Esophagus muscularis mucosa (tissue), 4 donors: ENCODE results near the gene NAA40. TPM values are rescaled to one million over a fixed set of nuclear protein-coding genes. Genes with fewer than 3 reads are reported as not detected.
A peak's percentile ranks its signal among the peaks of the same experiment; 100 is the strongest.

Experiments used
- DNase-seq: peaks from one replicate; pipeline ENCODE4 v3.0.0-alpha.2; 2017; ENCODE audit errors: extremely low spot score
- H3K27ac ChIP-seq, 4 donors: fragments of 200-600 bp; sonication (generic); replicated peaks in 1 of 4; 1 replicate in 3 of 4; 2 replicates in 1 of 4; pipeline ENCODE4 v1.5.1; 2016 to 2019; ENCODE audit warnings: mild to moderate bottlenecking in 1 of 4
- H3K27me3 ChIP-seq, 4 donors: fragments of 200-600 bp; sonication (generic); one replicate each; pipeline versions ENCODE4 v1.5.1 to v1.6.0; 2016 to 2019
- H3K36me3 ChIP-seq, 4 donors: fragments of 200-600 bp; sonication (generic); one replicate each; pipeline ENCODE4 v1.5.1; 2016 to 2019
- H3K4me1 ChIP-seq, 4 donors: fragments of 200-600 bp; sonication (generic); one replicate each; pipeline ENCODE4 v1.5.1; 2016 to 2019
- H3K4me3 ChIP-seq, 4 donors: fragments of 200-600 bp; sonication (generic); 1 replicate in 2 of 4; 2 replicates in 2 of 4; pipeline ENCODE4 v1.5.1; 2016 to 2019; ENCODE audit warnings: mild to moderate bottlenecking in 4 of 4, moderate library complexity in 1 of 4
- H3K9me3 ChIP-seq, 4 donors: fragments of 200-600 bp; sonication (generic); 1 replicate in 3 of 4; 2 replicates in 1 of 4; pipeline ENCODE4 v1.5.1; 2016 to 2019
- CTCF ChIP-seq, 3 experiments: fragments of 200-600 bp in 2 of 3; fragments of 450-650 bp in 1 of 3; sonication (generic) in 2 of 3; IDR thresholded peaks; one replicate each; pipeline ENCODE4 v1.5.1; 2017 to 2019; ENCODE audit warnings: antibody characterized with exemption in 3 of 3, mild to moderate bottlenecking in 2 of 3, moderate library complexity in 1 of 3
- EP300 ChIP-seq: sonication (generic); formaldehyde crosslinking; IDR thresholded peaks from one replicate; pipeline ENCODE4 v1.6.1; 2017; ENCODE audit warnings: antibody characterized with exemption
- POLR2A ChIP-seq: fragments of 450-650 bp; IDR thresholded peaks from one replicate; pipeline ENCODE4 v1.6.1; 2017; ENCODE audit warnings: antibody characterized with exemption, moderate library complexity, mild to moderate bottlenecking, low read depth
- POLR2AphosphoS5 ChIP-seq, 2 donors: sonication (generic); formaldehyde crosslinking; IDR thresholded peaks; one replicate each; pipeline ENCODE4 v1.6.1; 2017; ENCODE audit warnings: antibody characterized with exemption in 2 of 2
- WGBS: methylation state at CpG from one replicate; pipeline ENCODE4 v1.1.5; 2018; 5-methylcytosine and 5-hydroxymethylcytosine counted together
- intact Hi-C: fragments of 100-400 bp; cut with DNase I; formaldehyde crosslinking; loops from one replicate; pipeline ENCODE4 v1.15.1; 2023
- total RNA-seq, 4 donors: library from RNA; depleted of rRNA; stranded (reverse); fragments of >200 nt; gene quantifications; one replicate each; pipeline versions ENCODE4 v1.1.0 to v1.2.1, GENCODE V29; 2016

The NAA40 gene
- total RNA-seq, 4 donors from 2014 or later: 3.8 to 8.8 (median 8.0) TPM

- Histone ChIP-seq H3K36me3 (peaks cover 49 to 100% (median 80%) of the 10 kb centered on the region in 4 donors), H3K4me3 (no peak overlapping the region), H3K27me3 (peaks cover 0 to 4% (median 0%) of the 10 kb centered on the region in 4 donors), H3K27ac (no peak overlapping the region), H3K9me3 (no peaks in the 10 kb centered on the region), H3K4me1 (peaks cover 5 to 12% (median 6%) of the 10 kb centered on the region in 4 donors)
- intact Hi-C loops: no loop called here
- no peak for DNase-seq
- WGBS: 74% methylated on average over 6 of the region's 6 CpGs
- TF ChIP-seq CTCF (IDR thresholded peaks at IDR 0.05): no peak
- TF ChIP-seq EP300: no peak
- no peak for TF ChIP-seq POLR2A
- TF ChIP-seq POLR2AphosphoS5 (IDR thresholded peaks at IDR 0.05): no peak
Observed at GRCh38 chr11:63993993-63994392, 55.2 kb downstream of the NAA40 start.

- WGBS: 100% methylated on average over 3 of the region's 18 CpGs
- Histone ChIP-seq H3K36me3 (peaks cover 45 to 75% (median 62%) of the 10 kb centered on the region in 4 donors), H3K4me1 (peaks cover 30 to 38% (median 31%) of the 10 kb centered on the region in 4 donors), H3K27me3 (peaks cover 0 to 15% (median 0%) of the 10 kb centered on the region in 4 donors), H3K9me3 (no peaks in the 10 kb centered on the region), H3K27ac (no peak overlapping the region), H3K4me3 (no peak overlapping the region)
- TF ChIP-seq EP300 (no peak), POLR2AphosphoS5 (IDR thresholded peaks at IDR 0.05) (no peak), POLR2A (no peak), CTCF (IDR thresholded peaks at IDR 0.05) (no peak)
- DNase-seq: no peak
- intact Hi-C loops: no loop called here
Observed at GRCh38 chr11:63996512-63996911, 57.7 kb downstream of the NAA40 start.

GRCh38 chr11:63997104-63997700 is 58.4 kb downstream of the NAA40 start:
- Histone ChIP-seq H3K27ac (no peak overlapping the region), H3K27me3 (peaks cover 0 to 15% (median 0%) of the 10 kb centered on the region in 4 donors), H3K4me3 (no peak overlapping the region), H3K36me3 (peaks cover 45 to 68% (median 57%) of the 10 kb centered on the region in 4 donors), H3K4me1 (peaks cover 36 to 44% (median 38%) of the 10 kb centered on the region in 4 donors), H3K9me3 (no peaks in the 10 kb centered on the region)
- WGBS: 93% methylated on average over 18 of the region's 27 CpGs
- intact Hi-C loops: no loop called here
- TF ChIP-seq POLR2A (no peak), EP300 (no peak), POLR2AphosphoS5 (IDR thresholded peaks at IDR 0.05) (no peak), CTCF (IDR thresholded peaks at IDR 0.05) (no peak)
- DNase-seq: no peak

- no peak overlapping the region for H3K27ac ChIP-seq
- no peak for DNase-seq
- H3K9me3 ChIP-seq: no peaks in the 10 kb centered on the region
- H3K27me3 ChIP-seq: peaks cover 0 to 15% (median 0%) of the 10 kb centered on the region in 4 donors
- 81% methylated on average over 10 of the region's 11 CpGs for WGBS
- peaks cover 45 to 61% (median 54%) of the 10 kb centered on the region in 4 donors for H3K36me3 ChIP-seq
- no peak for TF ChIP-seq EP300
- H3K4me1 ChIP-seq: peaks cover 38 to 50% (median 42%) of the 10 kb centered on the region in 4 donors
- intact Hi-C loops: no loop called here
- no peak overlapping the region for H3K4me3 ChIP-seq
Observed at GRCh38 chr11:63997801-63998337, 59.1 kb downstream of the NAA40 start.

- intact Hi-C loops: no loop called here
- 75% methylated on average over 11 of the region's 54 CpGs for WGBS
- H3K27me3 ChIP-seq: peaks cover 0 to 15% (median 0%) of the 10 kb centered on the region in 4 donors
- peak overlapping the region; percentile 46 to 52 (median 48) for H3K4me3 ChIP-seq
- no peak overlapping the region for H3K27ac ChIP-seq
- peaks cover 37 to 50% (median 42%) of the 10 kb centered on the region in 4 donors for H3K4me1 ChIP-seq
- TF ChIP-seq POLR2AphosphoS5 (IDR thresholded peaks at IDR 0.05): no peak
- TF ChIP-seq CTCF (IDR thresholded peaks at IDR 0.05): no peak
- peaks cover 45 to 53% (median 50%) of the 10 kb centered on the region in 4 donors for H3K36me3 ChIP-seq
- no peak for DNase-seq
- no peaks in the 10 kb centered on the region for H3K9me3 ChIP-seq
Observed at GRCh38 chr11:63998558-63999348, 60.0 kb downstream of the NAA40 start.
